Activated T-cell treated with anti-CD3 and anti-CD28 coated beads, Interleukin-2, amount 50 U/mL, for 24 hours (primary cell): ENCODE results near the gene HDAC4.

Experiments used
- DNase-seq: peaks from one replicate; pipeline ENCODE4 v3.0.0-alpha.2; 2020
- H3K27ac Mint-ChIP-seq: 2 replicates; pipeline ENCODE4 v1.8.0; 2020; ENCODE audit warnings: mild to moderate bottlenecking, mixed read lengths
- H3K27me3 Mint-ChIP-seq: 2 replicates; pipeline ENCODE4 v1.8.0; 2020; ENCODE audit warnings: mixed read lengths
- H3K36me3 Mint-ChIP-seq: 2 replicates; pipeline ENCODE4 v1.8.0; 2020; ENCODE audit warnings: low read depth, mixed read lengths
- H3K4me1 Mint-ChIP-seq: 2 replicates; pipeline ENCODE4 v1.8.0; 2020; ENCODE audit warnings: low read depth, mixed read lengths
- H3K4me3 Mint-ChIP-seq: 2 replicates; pipeline ENCODE4 v1.8.0; 2020; ENCODE audit warnings: mild to moderate bottlenecking, moderate library complexity, mixed read lengths
- H3K9me3 Mint-ChIP-seq: 2 replicates; pipeline ENCODE4 v1.8.0; 2020; ENCODE audit warnings: mixed read lengths

HDAC4 gene

GRCh38 chr2:239033801-239034560 lies 366.8 kb downstream of the HDAC4 start:
- no peaks in the 10 kb centered on the region for H3K4me1 Mint-ChIP-seq
- no peak for DNase-seq
- H3K4me3 Mint-ChIP-seq: no peak overlapping the region
- no peaks in the 10 kb centered on the region for H3K9me3 Mint-ChIP-seq
- H3K27me3 Mint-ChIP-seq: peaks cover 18% of the 10 kb centered on the region
- H3K36me3 Mint-ChIP-seq: no peaks in the 10 kb centered on the region
- no peak overlapping the region for H3K27ac Mint-ChIP-seq

GRCh38 chr2:239029958-239030357 lies 370.9 kb downstream of the HDAC4 start:
- no peak overlapping the region for H3K27ac Mint-ChIP-seq
- peaks cover 30% of the 10 kb centered on the region for H3K27me3 Mint-ChIP-seq
- H3K36me3 Mint-ChIP-seq: no peaks in the 10 kb centered on the region
- no peaks in the 10 kb centered on the region for H3K4me1 Mint-ChIP-seq
- no peak overlapping the region for H3K4me3 Mint-ChIP-seq
- no peak for DNase-seq
- no peaks in the 10 kb centered on the region for H3K9me3 Mint-ChIP-seq

- Mint-ChIP-seq H3K4me1 (no peaks in the 10 kb centered on the region), H3K27me3 (peaks cover 17% of the 10 kb centered on the region), H3K36me3 (no peaks in the 10 kb centered on the region), H3K27ac (no peak overlapping the region), H3K4me3 (no peak overlapping the region), H3K9me3 (no peaks in the 10 kb centered on the region)
- DNase-seq: no peak
These were observed 372.6 kb downstream of the HDAC4 start for GRCh38 chr2:239028253-239028619.

GRCh38 chr2:239027391-239028252 lies 373.2 kb downstream of the HDAC4 start:
- Mint-ChIP-seq H3K9me3 (no peaks in the 10 kb centered on the region), H3K4me1 (no peaks in the 10 kb centered on the region), H3K4me3 (no peak overlapping the region), H3K36me3 (no peaks in the 10 kb centered on the region), H3K27me3 (peaks cover 19% of the 10 kb centered on the region), H3K27ac (no peak overlapping the region)
- DNase-seq: no peak

GRCh38 chr2:239026711-239027361 lies 374.0 kb downstream of the HDAC4 start:
- Mint-ChIP-seq H3K4me3 (no peak overlapping the region), H3K9me3 (no peaks in the 10 kb centered on the region), H3K36me3 (no peaks in the 10 kb centered on the region), H3K4me1 (no peaks in the 10 kb centered on the region), H3K27me3 (peaks cover 16% of the 10 kb centered on the region), H3K27ac (no peak overlapping the region)
- no peak for DNase-seq

- Mint-ChIP-seq H3K36me3 (no peaks in the 10 kb centered on the region), H3K27me3 (peaks cover 23% of the 10 kb centered on the region), H3K27ac (no peak overlapping the region), H3K4me3 (no peak overlapping the region), H3K4me1 (no peaks in the 10 kb centered on the region), H3K9me3 (no peaks in the 10 kb centered on the region)
- no peak for DNase-seq
These were observed 374.8 kb downstream of the HDAC4 start for GRCh38 chr2:239025951-239026461.

GRCh38 chr2:239025096-239025801 lies 375.6 kb downstream of the HDAC4 start:
- H3K9me3 Mint-ChIP-seq: no peaks in the 10 kb centered on the region
- no peaks in the 10 kb centered on the region for H3K4me1 Mint-ChIP-seq
- H3K36me3 Mint-ChIP-seq: no peaks in the 10 kb centered on the region
- H3K27ac Mint-ChIP-seq: no peak overlapping the region
- no peak overlapping the region for H3K4me3 Mint-ChIP-seq
- H3K27me3 Mint-ChIP-seq: peaks cover 25% of the 10 kb centered on the region
- no peak for DNase-seq

- H3K4me1 Mint-ChIP-seq: no peaks in the 10 kb centered on the region
- DNase-seq: no peak
- no peaks in the 10 kb centered on the region for H3K36me3 Mint-ChIP-seq
- H3K9me3 Mint-ChIP-seq: no peaks in the 10 kb centered on the region
- H3K27me3 Mint-ChIP-seq: peaks cover 31% of the 10 kb centered on the region
- no peak overlapping the region for H3K27ac Mint-ChIP-seq
- no peak overlapping the region for H3K4me3 Mint-ChIP-seq
These were observed 376.6 kb downstream of the HDAC4 start for GRCh38 chr2:239024226-239024625.

- Mint-ChIP-seq H3K9me3 (no peaks in the 10 kb centered on the region), H3K27ac (no peak overlapping the region), H3K36me3 (no peaks in the 10 kb centered on the region), H3K27me3 (peaks cover 26% of the 10 kb centered on the region), H3K4me1 (no peaks in the 10 kb centered on the region), H3K4me3 (no peak overlapping the region)
- DNase-seq: no peak
These were observed 378.2 kb downstream of the HDAC4 start for GRCh38 chr2:239022437-239023260.

- DNase-seq: no peak
These were observed 379.0 kb downstream of the HDAC4 start for GRCh38 chr2:239021651-239022436.

GRCh38 chr2:239021224-239021623 lies 379.6 kb downstream of the HDAC4 start:
- H3K4me3 Mint-ChIP-seq: no peak overlapping the region
- H3K36me3 Mint-ChIP-seq: no peaks in the 10 kb centered on the region

More at GRCh38 chr2:239021651-239022436, 379.0 kb downstream of the HDAC4 start:
- no peaks in the 10 kb centered on the region for H3K9me3 Mint-ChIP-seq
- H3K4me3 Mint-ChIP-seq: no peak overlapping the region
- H3K27me3 Mint-ChIP-seq: peaks cover 22% of the 10 kb centered on the region
- no peak overlapping the region for H3K27ac Mint-ChIP-seq
- no peaks in the 10 kb centered on the region for H3K4me1 Mint-ChIP-seq
- H3K36me3 Mint-ChIP-seq: no peaks in the 10 kb centered on the region

GRCh38 chr2:239020541-239021041 lies 380.2 kb downstream of the HDAC4 start:
- no peak overlapping the region for H3K4me3 Mint-ChIP-seq
- no peaks in the 10 kb centered on the region for H3K4me1 Mint-ChIP-seq
- DNase-seq: no peak
- H3K27ac Mint-ChIP-seq: no peak overlapping the region
- no peaks in the 10 kb centered on the region for H3K36me3 Mint-ChIP-seq
- H3K27me3 Mint-ChIP-seq: peaks cover 24% of the 10 kb centered on the region
- no peaks in the 10 kb centered on the region for H3K9me3 Mint-ChIP-seq

More at GRCh38 chr2:239021224-239021623, 379.6 kb downstream of the HDAC4 start:
- H3K27ac Mint-ChIP-seq: no peak overlapping the region
- peaks cover 19% of the 10 kb centered on the region for H3K27me3 Mint-ChIP-seq
- no peaks in the 10 kb centered on the region for H3K4me1 Mint-ChIP-seq
- no peak for DNase-seq
- no peaks in the 10 kb centered on the region for H3K9me3 Mint-ChIP-seq

GRCh38 chr2:239019183-239019581 lies 381.6 kb downstream of the HDAC4 start:
- Mint-ChIP-seq H3K4me1 (no peaks in the 10 kb centered on the region), H3K27me3 (peaks cover 30% of the 10 kb centered on the region), H3K36me3 (no peaks in the 10 kb centered on the region), H3K27ac (no peak overlapping the region), H3K9me3 (no peaks in the 10 kb centered on the region), H3K4me3 (no peak overlapping the region)
- DNase-seq: no peak
